K562 (cell line): ENCODE results near the gene AKR1A1. TPM values are rescaled to one million over a fixed set of nuclear protein-coding genes. Genes with fewer than 3 reads are reported as not detected.

Source experiments
- CREB1 ChIP-seq, 2 experiments: sonication (generic) in 1 of 2; formaldehyde crosslinking in 1 of 2; IDR thresholded peaks; 2 replicates each; pipeline versions ENCODE4 v1.6.1 to v1.8.0; 2012 to 2022; ENCODE audit warnings: inconsistent platforms in 1 of 2, mild to moderate bottlenecking in 1 of 2, missing genetic modification reagents in 1 of 2, moderate library complexity in 1 of 2
- FOXM1 ChIP-seq, 2 experiments: fragments of 450-650 bp in 1 of 2; sonication (generic) in 1 of 2; formaldehyde crosslinking in 1 of 2; IDR thresholded peaks; 2 replicates each; pipeline versions ENCODE4 v1.6.1 to v1.9.0; 2017 to 2022; ENCODE audit warnings: low read depth in 2 of 2, mild to moderate bottlenecking in 2 of 2, missing genetic modification reagents in 1 of 2, moderate library complexity in 1 of 2
- NUFIP1 ChIP-seq: fragments of 450-650 bp; IDR thresholded peaks from 2 replicates; pipeline ENCODE4 v1.6.1; 2018; ENCODE audit not compliant: partially characterized antibody
- PCBP2 ChIP-seq: fragments of 200-400 bp; formaldehyde crosslinking; IDR thresholded peaks from 2 replicates; pipeline ENCODE4 v1.6.1; 2018; ENCODE audit warnings: low read length, low read depth, mild to moderate bottlenecking, moderate library complexity; ENCODE audit not compliant: poor library complexity, severe bottlenecking
- POLR2A ChIP-seq: fragments of 450-650 bp; conservative IDR thresholded peaks from 2 replicates; pipeline ENCODE4 v1.6.1; 2016
- RAD21 ChIP-seq, 2 experiments: fragments of 250-450 bp in 1 of 2; fragments of 450-650 bp in 1 of 2; sonication (Bioruptor Pico) in 1 of 2; formaldehyde crosslinking in 1 of 2; IDR thresholded peaks in 1 of 2; conservative IDR thresholded peaks in 1 of 2; 2 replicates each; pipeline versions ENCODE4 v1.4.0 to v1.8.0; 2020 to 2022; ENCODE audit warnings: mild to moderate bottlenecking in 2 of 2, moderate library complexity in 1 of 2
- ZFP30 ChIP-seq: fragments of 250-450 bp; sonication (Bioruptor Pico); IDR thresholded peaks from 2 replicates; pipeline ENCODE4 v1.8.0; 2022; ENCODE audit warnings: moderate library complexity, mild to moderate bottlenecking, inconsistent platforms, borderline replicate concordance
- ZNF830 ChIP-seq: fragments of 250-450 bp; sonication (Bioruptor Pico); IDR thresholded peaks from 2 replicates; pipeline ENCODE4 v1.5.0; 2021; ENCODE audit warnings: mild to moderate bottlenecking
- polyA plus RNA-seq, 8 experiments: library from polyadenylated mRNA; depleted of rRNA in 4 of 8; stranded (reverse) in 5 of 8; unstranded in 3 of 8; fragments of >200 nt; fragmentation: Nextera tagmentation in 2 of 8; fragmentation: Illumina TruSeq in 1 of 8; extraction: Ambion mirVana in 2 of 8; extraction: Trizol in 1 of 8; gene quantifications; 2 replicates each; pipeline versions ENCODE4 v1.2.1 to v1.2.3, GENCODE V29; 2011 to 2014; ENCODE audit warnings: inconsistent platforms in 1 of 8, missing spikeins in 1 of 8
- total RNA-seq, 7 experiments: library from RNA; depleted of rRNA in 6 of 7; stranded (reverse); fragments of >200 nt in 6 of 7; fragmentation: Illumina TruSeq in 2 of 7; extraction: Trizol in 2 of 7; gene quantifications; 2 replicates each; pipeline versions ENCODE4 v1.2.1 to v1.2.3, GENCODE V29; 2011 to 2021; ENCODE audit warnings: low replicate concordance in 1 of 7
- TF ChIP-seq, protein P1 (sequence below): fragments of 450-650 bp; IDR thresholded peaks from 2 replicates; pipeline ENCODE4 v1.6.1; 2016; ENCODE audit warnings: mild to moderate bottlenecking, moderate library complexity
- TF ChIP-seq, protein P2 (sequence below), 2 experiments: fragments of 450-650 bp; IDR thresholded peaks; 2 replicates each; pipeline ENCODE4 v1.6.1; 2016
- TF ChIP-seq, protein P3 (sequence below): fragments of 250-450 bp; sonication (Bioruptor Pico); IDR thresholded peaks from 2 replicates; pipeline ENCODE4 v1.5.1; 2021; ENCODE audit warnings: mild to moderate bottlenecking

Gene AKR1A1
- total and polyA plus RNA-seq, 9 of the 15 experiments (the other 6 are each of a cell fraction or from before 2014, with no cell fraction given), result 68.6 to 211 (median 132) TPM

DNA sequence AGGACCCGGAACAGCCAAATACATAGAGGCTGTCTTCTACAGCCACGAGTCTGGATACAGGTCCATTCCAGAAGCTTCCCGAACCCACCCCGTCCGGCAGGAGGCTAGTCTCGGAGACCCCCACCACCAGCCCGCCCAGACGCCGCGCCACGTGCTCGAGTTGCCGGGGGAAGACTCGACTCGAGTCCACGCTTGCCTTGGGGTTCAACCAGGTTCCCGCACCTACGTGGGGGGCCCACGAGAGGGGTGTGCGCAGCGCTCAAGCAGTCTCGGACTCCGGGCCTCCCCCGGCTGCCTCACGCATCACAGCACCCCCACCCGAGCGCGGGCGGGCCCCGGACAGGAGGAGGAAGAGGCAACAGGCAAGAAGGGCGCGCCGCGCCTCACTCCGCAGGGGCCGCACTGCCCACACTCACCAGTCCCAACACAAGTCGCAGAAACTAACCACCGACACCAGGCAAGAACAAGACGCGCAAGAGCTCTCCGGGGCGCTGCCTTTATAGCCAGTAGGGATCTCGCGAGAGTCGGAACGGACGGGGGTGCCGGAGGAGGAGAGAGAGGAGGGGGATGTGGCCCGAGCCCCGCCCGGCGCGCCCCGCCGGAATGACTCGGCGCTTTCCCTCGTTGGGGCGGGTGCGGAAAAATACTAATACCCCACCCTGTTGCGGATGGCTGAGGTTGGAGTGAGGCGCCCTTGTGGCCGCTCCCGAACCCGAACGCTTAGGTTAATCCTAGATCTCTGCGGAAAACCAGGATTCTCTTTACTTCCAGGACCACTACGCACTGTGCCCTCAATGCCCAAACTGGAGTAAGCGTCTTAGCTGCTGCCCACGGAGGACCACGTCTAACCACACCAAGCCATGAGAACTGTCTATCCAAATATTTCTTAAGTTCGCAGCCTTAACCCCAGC, 29.0 kb upstream of the AKR1A1 start, which contains the start of gene PRDX1 (continued):
- TF ChIP-seq, protein P1, sequence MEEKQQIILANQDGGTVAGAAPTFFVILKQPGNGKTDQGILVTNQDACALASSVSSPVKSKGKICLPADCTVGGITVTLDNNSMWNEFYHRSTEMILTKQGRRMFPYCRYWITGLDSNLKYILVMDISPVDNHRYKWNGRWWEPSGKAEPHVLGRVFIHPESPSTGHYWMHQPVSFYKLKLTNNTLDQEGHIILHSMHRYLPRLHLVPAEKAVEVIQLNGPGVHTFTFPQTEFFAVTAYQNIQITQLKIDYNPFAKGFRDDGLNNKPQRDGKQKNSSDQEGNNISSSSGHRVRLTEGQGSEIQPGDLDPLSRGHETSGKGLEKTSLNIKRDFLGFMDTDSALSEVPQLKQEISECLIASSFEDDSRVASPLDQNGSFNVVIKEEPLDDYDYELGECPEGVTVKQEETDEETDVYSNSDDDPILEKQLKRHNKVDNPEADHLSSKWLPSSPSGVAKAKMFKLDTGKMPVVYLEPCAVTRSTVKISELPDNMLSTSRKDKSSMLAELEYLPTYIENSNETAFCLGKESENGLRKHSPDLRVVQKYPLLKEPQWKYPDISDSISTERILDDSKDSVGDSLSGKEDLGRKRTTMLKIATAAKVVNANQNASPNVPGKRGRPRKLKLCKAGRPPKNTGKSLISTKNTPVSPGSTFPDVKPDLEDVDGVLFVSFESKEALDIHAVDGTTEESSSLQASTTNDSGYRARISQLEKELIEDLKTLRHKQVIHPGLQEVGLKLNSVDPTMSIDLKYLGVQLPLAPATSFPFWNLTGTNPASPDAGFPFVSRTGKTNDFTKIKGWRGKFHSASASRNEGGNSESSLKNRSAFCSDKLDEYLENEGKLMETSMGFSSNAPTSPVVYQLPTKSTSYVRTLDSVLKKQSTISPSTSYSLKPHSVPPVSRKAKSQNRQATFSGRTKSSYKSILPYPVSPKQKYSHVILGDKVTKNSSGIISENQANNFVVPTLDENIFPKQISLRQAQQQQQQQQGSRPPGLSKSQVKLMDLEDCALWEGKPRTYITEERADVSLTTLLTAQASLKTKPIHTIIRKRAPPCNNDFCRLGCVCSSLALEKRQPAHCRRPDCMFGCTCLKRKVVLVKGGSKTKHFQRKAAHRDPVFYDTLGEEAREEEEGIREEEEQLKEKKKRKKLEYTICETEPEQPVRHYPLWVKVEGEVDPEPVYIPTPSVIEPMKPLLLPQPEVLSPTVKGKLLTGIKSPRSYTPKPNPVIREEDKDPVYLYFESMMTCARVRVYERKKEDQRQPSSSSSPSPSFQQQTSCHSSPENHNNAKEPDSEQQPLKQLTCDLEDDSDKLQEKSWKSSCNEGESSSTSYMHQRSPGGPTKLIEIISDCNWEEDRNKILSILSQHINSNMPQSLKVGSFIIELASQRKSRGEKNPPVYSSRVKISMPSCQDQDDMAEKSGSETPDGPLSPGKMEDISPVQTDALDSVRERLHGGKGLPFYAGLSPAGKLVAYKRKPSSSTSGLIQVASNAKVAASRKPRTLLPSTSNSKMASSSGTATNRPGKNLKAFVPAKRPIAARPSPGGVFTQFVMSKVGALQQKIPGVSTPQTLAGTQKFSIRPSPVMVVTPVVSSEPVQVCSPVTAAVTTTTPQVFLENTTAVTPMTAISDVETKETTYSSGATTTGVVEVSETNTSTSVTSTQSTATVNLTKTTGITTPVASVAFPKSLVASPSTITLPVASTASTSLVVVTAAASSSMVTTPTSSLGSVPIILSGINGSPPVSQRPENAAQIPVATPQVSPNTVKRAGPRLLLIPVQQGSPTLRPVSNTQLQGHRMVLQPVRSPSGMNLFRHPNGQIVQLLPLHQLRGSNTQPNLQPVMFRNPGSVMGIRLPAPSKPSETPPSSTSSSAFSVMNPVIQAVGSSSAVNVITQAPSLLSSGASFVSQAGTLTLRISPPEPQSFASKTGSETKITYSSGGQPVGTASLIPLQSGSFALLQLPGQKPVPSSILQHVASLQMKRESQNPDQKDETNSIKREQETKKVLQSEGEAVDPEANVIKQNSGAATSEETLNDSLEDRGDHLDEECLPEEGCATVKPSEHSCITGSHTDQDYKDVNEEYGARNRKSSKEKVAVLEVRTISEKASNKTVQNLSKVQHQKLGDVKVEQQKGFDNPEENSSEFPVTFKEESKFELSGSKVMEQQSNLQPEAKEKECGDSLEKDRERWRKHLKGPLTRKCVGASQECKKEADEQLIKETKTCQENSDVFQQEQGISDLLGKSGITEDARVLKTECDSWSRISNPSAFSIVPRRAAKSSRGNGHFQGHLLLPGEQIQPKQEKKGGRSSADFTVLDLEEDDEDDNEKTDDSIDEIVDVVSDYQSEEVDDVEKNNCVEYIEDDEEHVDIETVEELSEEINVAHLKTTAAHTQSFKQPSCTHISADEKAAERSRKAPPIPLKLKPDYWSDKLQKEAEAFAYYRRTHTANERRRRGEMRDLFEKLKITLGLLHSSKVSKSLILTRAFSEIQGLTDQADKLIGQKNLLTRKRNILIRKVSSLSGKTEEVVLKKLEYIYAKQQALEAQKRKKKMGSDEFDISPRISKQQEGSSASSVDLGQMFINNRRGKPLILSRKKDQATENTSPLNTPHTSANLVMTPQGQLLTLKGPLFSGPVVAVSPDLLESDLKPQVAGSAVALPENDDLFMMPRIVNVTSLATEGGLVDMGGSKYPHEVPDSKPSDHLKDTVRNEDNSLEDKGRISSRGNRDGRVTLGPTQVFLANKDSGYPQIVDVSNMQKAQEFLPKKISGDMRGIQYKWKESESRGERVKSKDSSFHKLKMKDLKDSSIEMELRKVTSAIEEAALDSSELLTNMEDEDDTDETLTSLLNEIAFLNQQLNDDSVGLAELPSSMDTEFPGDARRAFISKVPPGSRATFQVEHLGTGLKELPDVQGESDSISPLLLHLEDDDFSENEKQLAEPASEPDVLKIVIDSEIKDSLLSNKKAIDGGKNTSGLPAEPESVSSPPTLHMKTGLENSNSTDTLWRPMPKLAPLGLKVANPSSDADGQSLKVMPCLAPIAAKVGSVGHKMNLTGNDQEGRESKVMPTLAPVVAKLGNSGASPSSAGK, result peak; percentile 60
- TF ChIP-seq, protein P2, sequence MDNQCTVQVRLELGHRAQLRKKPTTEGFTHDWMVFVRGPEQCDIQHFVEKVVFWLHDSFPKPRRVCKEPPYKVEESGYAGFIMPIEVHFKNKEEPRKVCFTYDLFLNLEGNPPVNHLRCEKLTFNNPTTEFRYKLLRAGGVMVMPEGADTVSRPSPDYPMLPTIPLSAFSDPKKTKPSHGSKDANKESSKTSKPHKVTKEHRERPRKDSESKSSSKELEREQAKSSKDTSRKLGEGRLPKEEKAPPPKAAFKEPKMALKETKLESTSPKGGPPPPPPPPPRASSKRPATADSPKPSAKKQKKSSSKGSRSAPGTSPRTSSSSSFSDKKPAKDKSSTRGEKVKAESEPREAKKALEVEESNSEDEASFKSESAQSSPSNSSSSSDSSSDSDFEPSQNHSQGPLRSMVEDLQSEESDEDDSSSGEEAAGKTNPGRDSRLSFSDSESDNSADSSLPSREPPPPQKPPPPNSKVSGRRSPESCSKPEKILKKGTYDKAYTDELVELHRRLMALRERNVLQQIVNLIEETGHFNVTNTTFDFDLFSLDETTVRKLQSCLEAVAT (IDR thresholded peaks at IDR 0.05), result peak in 1 of 2 experiments; percentile 96
- TF ChIP-seq ZNF830 (CRISPR knock-in tag) (peak; percentile 89; the same call in 1 of the 2 replicates), POLR2A (peak; percentile 100), CREB1 (IDR thresholded peaks at IDR 0.05) (no peak; the same call in 1 of the 2 replicates), CREB1 (CRISPR knock-in tag; IDR thresholded peaks at IDR 0.05) (peak; percentile 81), NUFIP1 (peak; percentile 53), PCBP2 (peak; percentile 72), FOXM1 (IDR thresholded peaks at IDR 0.05; ENCODE audit: low read depth) (peak; percentile 39; the same call in 1 of the 2 replicates), FOXM1 (CRISPR knock-in tag; IDR thresholded peaks at IDR 0.05; ENCODE audit: low read depth) (peak; percentile 94), RAD21 (CRISPR knock-in tag; conservative IDR thresholded peaks at IDR 0.05 in 1 of 2, IDR thresholded peaks at IDR 0.05 in 1 of 2) (peak; percentile 7 to 18), ZFP30 (no peak)
- TF ChIP-seq, protein P3, sequence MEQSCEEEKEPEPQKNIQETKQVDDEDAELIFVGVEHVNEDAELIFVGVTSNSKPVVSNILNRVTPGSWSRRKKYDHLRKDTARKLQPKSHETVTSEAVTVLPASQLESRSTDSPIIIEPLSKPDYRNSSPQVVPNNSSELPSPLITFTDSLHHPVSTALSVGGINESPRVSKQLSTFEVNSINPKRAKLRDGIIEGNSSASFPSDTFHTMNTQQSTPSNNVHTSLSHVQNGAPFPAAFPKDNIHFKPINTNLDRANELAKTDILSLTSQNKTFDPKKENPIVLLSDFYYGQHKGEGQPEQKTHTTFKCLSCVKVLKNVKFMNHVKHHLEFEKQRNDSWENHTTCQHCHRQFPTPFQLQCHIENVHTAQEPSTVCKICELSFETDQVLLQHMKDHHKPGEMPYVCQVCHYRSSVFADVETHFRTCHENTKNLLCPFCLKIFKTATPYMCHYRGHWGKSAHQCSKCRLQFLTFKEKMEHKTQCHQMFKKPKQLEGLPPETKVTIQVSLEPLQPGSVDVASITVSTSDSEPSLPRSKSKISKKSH (CRISPR knock-in tag), result no peak
